SKM-1 treated with dmso at 0.1 percent for 144 hours (cell line): Measurements from ENCODE around the gene CHRNA5.
"Not testable (repeated sequence)": the region's sequence is repeated elsewhere in the genome, so short reads cannot be mapped to it uniquely, and the experiment has no call there.

Source experiments
- DNase-seq: peaks from one replicate; lab custom pipeline; 2025; ENCODE audit not compliant: unreplicated experiment; lab: John Stamatoyannopoulos, UW

The CHRNA5 gene

GRCh38 chr15:78565097-78565950, at the start of gene CHRNA5:
Gene CHRNA5 (plus strand): TSS chr15:78565520. CDS start chr15:78565720, 200 bp downstream.
- peak; percentile 76 for DNase-seq

- not testable (repeated sequence) for DNase-seq
These were observed 45.3 kb upstream of the CHRNA5 start for GRCh38 chr15:78520035-78520434.

- DNase-seq, result no peak
These were observed 41.1 kb upstream of the CHRNA5 start for GRCh38 chr15:78524230-78524629.

GRCh38 chr15:78527325-78527724, 38.0 kb upstream of the CHRNA5 start:
- no peak for DNase-seq

- DNase-seq, result no peak
These were observed 32.0 kb upstream of the CHRNA5 start for GRCh38 chr15:78533331-78533730.

GRCh38 chr15:78536134-78536533, 29.2 kb upstream of the CHRNA5 start:
- no peak for DNase-seq

- no peak for DNase-seq
These were observed 27.9 kb upstream of the CHRNA5 start for GRCh38 chr15:78537266-78537905.

GRCh38 chr15:78538358-78538757, 27.0 kb upstream of the CHRNA5 start:
- no peak for DNase-seq

GRCh38 chr15:78539464-78540140, 25.7 kb upstream of the CHRNA5 start:
- DNase-seq, result not testable (repeated sequence)

GRCh38 chr15:78540141-78540870, 25.0 kb upstream of the CHRNA5 start, which contains the start of gene PSMA4:
Gene PSMA4 (plus strand): TSS chr15:78540444. CDS start chr15:78541928, 1,484 bp downstream.
- DNase-seq, result peak; percentile 66

- peak; percentile 2 for DNase-seq
These were observed 24.2 kb upstream of the CHRNA5 start for GRCh38 chr15:78540871-78541743.

- no peak for DNase-seq
These were observed 23.6 kb upstream of the CHRNA5 start for GRCh38 chr15:78541744-78542034.

GRCh38 chr15:78542647-78543046, 22.7 kb upstream of the CHRNA5 start:
- DNase-seq, result no peak

- DNase-seq, result no peak
These were observed 15.1 kb upstream of the CHRNA5 start for GRCh38 chr15:78550194-78550593.

GRCh38 chr15:78550815-78551214, 14.5 kb upstream of the CHRNA5 start:
- no peak for DNase-seq

GRCh38 chr15:78551902-78552301, 13.4 kb upstream of the CHRNA5 start:
- no peak for DNase-seq

- no peak for DNase-seq
These were observed 12.7 kb upstream of the CHRNA5 start for GRCh38 chr15:78552597-78552996.

- DNase-seq, result not testable (repeated sequence)
These were observed 5.1 kb upstream of the CHRNA5 start for GRCh38 chr15:78560201-78560600.

- DNase-seq, result no peak
These were observed 3.8 kb upstream of the CHRNA5 start for GRCh38 chr15:78561490-78561889.

- no peak for DNase-seq
These were observed 2.2 kb upstream of the CHRNA5 start for GRCh38 chr15:78563092-78563491.
